GM12875 (cell line): ENCODE results near the gene ASB13.

ENCODE experiments used
- H3K4me3 ChIP-seq: one replicate; pipeline ENCODE4 v1.5.1; 2011; ENCODE audit warnings: low read depth, low read length, control low read depth
- CTCF ChIP-seq: IDR thresholded peaks from 2 replicates; pipeline ENCODE4 v1.5.1; 2011; ENCODE audit warnings: low read depth, mild to moderate bottlenecking, control low read depth, inconsistent platforms, low read length, moderate library complexity, borderline replicate concordance; ENCODE audit not compliant: insufficient read depth

Gene ASB13

DNA sequence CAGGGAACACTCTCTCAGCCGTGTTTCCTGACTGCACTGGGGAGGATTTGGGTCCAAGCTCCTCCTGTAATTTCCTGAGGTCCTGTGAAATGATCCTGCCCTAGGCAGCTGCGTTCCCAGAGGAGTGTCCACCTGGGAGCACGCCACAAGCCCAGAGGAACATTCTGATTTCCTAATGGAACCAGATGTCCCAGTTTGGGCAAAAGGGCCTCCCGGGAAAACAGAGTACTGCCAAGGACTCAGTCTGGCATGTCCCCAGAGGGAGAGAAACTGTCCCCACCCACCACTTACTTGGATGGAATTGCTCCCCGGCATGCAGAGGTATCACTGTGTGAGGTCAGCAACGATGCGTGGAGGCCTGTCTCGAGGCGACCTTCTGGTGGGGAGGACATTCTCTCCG lies 34.5 kb downstream of the ASB13 start:
- no peak overlapping the region for H3K4me3 ChIP-seq
- TF ChIP-seq CTCF = no peak

DNA sequence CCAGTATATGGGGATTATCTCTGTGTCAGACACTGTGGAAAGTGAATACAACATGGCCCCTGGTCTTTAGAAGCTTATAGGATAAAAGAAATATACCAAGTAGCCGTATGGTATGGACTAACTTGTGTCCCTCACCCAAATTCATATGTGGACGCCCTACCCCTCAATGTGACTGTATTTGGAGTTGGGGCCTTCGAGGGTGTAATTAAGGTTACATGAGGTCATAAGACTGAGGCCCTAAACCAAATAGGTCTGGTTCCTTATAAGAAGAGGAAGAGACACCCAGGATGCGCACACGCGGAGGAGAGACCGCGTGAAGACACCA lies 36.3 kb downstream of the ASB13 start:
- no peak for TF ChIP-seq CTCF

GRCh38 chr10:5629303-5630111 lies 36.9 kb downstream of the ASB13 start:
- no peak overlapping the region for H3K4me3 ChIP-seq
- TF ChIP-seq CTCF = peak; percentile 95

More for the DNA sequence above, 36.3 kb downstream of the ASB13 start:
- H3K4me3 ChIP-seq = no peak overlapping the region

DNA sequence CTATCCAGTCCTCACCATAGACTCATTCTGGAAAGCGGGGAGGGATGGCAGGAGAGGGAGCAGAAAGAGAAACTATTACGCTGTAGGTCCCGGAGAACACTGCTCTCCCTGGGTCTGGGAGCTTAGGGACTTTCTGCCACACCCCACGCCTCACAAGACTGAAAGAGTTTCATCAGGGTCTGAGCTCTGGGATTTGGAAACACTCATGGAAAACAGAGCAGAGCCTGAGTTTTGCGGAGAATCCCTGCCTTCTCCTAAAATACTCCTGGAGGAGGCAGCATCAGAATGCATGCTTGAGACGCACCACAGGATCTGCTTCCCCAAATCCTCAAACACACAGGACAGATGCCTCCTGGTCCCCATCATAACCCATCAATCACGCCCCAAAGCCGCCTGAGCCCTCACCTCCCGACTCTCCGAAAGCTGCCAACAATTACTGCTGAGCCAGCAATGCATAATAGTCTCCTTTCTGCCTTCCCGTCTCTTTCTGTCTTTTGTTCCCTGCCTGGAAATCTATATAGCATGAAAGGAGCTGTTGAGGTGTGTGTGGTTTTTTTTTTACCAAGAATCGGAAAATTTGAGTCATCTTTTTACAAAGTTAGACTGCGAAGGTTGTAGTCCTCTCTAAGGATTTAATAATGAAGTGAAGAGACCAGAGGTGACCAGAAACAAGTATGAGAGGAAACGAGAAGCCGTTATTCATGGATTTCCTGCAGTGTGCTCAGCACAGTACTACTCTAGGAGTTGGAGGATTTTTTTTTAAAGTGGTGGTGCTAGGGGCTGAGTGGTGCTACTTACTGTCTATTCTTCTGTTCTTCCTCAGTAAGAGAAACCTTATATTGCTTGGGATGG lies 37.7 kb downstream of the ASB13 start:
- no peak for TF ChIP-seq CTCF
- H3K4me3 ChIP-seq = no peak overlapping the region

DNA sequence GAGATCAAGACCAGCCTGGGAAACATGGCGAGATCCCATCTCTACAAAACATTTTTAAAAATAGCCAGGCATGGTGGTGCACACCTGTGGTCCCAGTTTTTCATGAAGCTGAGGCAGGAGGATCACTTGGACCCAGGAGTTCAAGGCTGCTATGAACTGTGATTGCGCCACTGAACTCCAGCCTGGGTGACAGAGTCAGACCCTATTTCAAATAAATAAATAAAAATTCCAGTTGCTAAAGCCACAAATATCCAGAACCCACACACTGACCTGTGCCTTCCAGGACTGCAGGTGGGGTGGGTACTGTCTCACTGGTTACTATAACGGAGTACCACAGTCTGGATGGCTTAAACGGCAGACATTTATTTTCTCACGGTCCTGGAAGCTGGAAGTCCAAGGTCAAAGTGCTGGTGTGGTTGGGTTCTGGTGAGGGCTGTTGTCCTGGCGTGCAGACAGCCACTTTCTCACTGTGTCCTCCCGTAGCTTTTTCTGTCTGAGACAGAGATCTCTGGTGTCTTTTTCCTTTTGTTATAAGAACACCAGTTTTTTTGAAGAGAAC lies 38.8 kb downstream of the ASB13 start:
- TF ChIP-seq CTCF = no peak
- H3K4me3 ChIP-seq = no peak overlapping the region

DNA sequence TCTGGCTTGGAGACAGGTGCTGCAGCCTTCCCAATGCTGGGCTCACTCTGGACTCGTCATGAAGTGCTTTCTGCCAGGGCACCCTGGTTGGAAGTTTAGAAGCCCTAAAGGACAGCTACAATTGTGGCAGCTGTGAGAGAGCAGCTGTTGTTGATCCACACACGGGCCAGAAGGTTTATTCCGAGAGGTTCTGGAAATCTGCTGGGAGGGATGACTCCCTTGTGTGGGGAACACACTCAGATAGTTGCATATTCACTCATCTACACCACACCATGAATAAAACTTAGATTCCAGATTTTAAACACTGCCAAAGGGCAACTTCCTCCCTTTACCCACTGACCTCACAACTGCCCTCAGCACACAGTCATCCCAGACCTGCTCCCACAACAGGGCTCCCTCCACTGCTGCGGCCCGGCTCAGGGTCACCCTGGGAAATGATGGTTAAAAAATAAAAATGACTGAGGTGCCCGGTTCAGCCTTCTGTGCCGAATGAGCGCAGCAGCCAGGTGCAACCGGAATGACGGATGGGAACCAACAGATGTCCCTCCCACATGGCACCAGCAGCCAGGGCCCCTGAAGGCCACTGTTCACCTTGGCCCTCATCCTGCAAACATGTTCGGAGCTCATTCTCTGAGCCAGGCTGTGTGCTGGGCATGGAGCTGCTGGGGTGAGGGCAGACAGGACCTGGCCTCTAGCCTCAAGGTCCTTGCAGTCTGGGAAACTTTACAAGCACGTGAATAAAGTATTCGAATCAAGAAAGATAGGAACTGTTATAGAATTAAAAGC lies 40.2 kb downstream of the ASB13 start:
- H3K4me3 ChIP-seq = no peak overlapping the region
- TF ChIP-seq CTCF = no peak
